ENCODE measurements around the gene CDK11B.

The CDK11B gene

DNA sequence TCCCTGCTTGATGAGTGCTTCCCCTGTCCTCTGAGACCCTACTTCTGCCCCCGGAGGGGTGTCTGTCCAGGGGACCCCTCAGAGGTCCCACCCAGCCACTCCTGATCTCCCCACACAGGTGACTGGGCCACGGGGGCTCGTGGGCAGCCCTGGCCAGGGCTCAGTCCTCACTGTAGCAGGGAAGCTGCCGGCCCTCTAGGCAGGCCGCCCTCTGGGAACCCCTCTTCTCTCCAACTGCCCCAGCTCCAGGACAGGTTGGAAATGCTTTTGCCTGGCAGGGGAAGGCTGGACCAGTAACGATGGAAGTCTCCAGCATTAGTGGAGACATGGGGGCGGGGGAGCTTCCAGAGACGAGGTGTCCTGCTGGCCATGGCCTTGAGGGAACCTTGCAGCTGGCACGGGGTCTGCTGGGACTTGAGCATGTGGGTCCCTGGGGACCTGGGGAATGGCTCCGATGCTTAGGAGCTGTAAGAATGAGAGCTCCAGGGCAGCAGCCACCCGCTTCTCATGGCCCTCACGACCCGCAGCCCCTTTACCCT, 55.8 kb downstream of the CDK11B start:
- no peak overlapping the region for H3K27ac ChIP-seq (replicated peaks)
- TF ChIP-seq POLR2AphosphoS5 (IDR thresholded peaks at IDR 0.05; ENCODE audit: low read depth) = no peak
- no peak overlapping the region for H3K4me3 ChIP-seq (replicated peaks; ENCODE audit: insufficient read depth, low read length)
- DNase-seq (ENCODE audit: low read depth in 1 of 2, low spot score in 1 of 2) = no peak
- no peaks in the 10 kb centered on the region for H3K27me3 ChIP-seq (ENCODE audit: insufficient read depth, poor library complexity, severe bottlenecking)

DNA sequence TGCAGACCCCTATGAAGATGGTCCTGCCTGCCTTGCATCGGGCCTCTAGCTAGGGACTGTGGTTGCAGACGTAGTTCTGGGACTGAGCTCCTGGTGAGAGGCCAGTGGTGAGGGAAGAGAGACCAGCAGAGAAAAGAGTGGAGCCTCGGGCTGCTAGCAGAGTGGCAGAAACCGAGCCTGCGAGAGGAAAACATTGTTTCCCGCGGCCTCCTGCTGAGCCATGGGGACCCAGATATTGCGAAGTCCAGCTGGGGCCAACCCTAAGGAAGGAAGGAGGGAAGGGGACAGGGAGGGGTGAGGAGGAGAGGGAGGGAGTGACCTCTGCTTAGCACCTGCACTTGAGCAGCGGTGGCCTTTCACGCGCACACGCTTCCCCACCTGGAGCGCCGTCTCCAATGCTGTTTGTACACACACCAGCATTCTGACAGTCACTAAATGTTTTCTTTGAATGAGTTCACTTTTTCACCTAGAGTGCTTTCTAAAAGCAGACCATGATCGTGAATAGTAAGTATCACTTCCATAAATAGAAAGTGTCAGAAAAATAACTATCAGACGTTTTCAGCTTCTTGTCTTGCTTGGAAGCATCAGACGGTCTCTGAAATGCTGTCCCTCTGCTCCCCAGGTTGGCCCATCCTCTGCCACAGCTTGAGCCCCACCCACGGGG, 56.4 kb downstream of the CDK11B start:
- no peaks in the 10 kb centered on the region for H3K27me3 ChIP-seq (ENCODE audit: insufficient read depth, poor library complexity, severe bottlenecking)
- H3K4me3 ChIP-seq (replicated peaks; ENCODE audit: insufficient read depth, low read length) = no peak overlapping the region
- DNase-seq (ENCODE audit: low read depth in 1 of 2, low spot score in 1 of 2) = no peak
- TF ChIP-seq POLR2AphosphoS5 (IDR thresholded peaks at IDR 0.05; ENCODE audit: low read depth) (no peak), GABPA (IDR thresholded peaks at IDR 0.05; ENCODE audit: low read depth) (no peak)
- TF ChIP-seq, protein P1, sequence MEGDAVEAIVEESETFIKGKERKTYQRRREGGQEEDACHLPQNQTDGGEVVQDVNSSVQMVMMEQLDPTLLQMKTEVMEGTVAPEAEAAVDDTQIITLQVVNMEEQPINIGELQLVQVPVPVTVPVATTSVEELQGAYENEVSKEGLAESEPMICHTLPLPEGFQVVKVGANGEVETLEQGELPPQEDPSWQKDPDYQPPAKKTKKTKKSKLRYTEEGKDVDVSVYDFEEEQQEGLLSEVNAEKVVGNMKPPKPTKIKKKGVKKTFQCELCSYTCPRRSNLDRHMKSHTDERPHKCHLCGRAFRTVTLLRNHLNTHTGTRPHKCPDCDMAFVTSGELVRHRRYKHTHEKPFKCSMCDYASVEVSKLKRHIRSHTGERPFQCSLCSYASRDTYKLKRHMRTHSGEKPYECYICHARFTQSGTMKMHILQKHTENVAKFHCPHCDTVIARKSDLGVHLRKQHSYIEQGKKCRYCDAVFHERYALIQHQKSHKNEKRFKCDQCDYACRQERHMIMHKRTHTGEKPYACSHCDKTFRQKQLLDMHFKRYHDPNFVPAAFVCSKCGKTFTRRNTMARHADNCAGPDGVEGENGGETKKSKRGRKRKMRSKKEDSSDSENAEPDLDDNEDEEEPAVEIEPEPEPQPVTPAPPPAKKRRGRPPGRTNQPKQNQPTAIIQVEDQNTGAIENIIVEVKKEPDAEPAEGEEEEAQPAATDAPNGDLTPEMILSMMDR (IDR thresholded peaks at IDR 0.05; ENCODE audit: insufficient read depth, low read length) = no peak
- TF ChIP-seq, protein P2, sequence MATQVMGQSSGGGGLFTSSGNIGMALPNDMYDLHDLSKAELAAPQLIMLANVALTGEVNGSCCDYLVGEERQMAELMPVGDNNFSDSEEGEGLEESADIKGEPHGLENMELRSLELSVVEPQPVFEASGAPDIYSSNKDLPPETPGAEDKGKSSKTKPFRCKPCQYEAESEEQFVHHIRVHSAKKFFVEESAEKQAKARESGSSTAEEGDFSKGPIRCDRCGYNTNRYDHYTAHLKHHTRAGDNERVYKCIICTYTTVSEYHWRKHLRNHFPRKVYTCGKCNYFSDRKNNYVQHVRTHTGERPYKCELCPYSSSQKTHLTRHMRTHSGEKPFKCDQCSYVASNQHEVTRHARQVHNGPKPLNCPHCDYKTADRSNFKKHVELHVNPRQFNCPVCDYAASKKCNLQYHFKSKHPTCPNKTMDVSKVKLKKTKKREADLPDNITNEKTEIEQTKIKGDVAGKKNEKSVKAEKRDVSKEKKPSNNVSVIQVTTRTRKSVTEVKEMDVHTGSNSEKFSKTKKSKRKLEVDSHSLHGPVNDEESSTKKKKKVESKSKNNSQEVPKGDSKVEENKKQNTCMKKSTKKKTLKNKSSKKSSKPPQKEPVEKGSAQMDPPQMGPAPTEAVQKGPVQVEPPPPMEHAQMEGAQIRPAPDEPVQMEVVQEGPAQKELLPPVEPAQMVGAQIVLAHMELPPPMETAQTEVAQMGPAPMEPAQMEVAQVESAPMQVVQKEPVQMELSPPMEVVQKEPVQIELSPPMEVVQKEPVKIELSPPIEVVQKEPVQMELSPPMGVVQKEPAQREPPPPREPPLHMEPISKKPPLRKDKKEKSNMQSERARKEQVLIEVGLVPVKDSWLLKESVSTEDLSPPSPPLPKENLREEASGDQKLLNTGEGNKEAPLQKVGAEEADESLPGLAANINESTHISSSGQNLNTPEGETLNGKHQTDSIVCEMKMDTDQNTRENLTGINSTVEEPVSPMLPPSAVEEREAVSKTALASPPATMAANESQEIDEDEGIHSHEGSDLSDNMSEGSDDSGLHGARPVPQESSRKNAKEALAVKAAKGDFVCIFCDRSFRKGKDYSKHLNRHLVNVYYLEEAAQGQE (IDR thresholded peaks at IDR 0.05; ENCODE audit: insufficient replicate concordance, low read depth) = no peak
- H3K27ac ChIP-seq (replicated peaks) = no peak overlapping the region

DNA sequence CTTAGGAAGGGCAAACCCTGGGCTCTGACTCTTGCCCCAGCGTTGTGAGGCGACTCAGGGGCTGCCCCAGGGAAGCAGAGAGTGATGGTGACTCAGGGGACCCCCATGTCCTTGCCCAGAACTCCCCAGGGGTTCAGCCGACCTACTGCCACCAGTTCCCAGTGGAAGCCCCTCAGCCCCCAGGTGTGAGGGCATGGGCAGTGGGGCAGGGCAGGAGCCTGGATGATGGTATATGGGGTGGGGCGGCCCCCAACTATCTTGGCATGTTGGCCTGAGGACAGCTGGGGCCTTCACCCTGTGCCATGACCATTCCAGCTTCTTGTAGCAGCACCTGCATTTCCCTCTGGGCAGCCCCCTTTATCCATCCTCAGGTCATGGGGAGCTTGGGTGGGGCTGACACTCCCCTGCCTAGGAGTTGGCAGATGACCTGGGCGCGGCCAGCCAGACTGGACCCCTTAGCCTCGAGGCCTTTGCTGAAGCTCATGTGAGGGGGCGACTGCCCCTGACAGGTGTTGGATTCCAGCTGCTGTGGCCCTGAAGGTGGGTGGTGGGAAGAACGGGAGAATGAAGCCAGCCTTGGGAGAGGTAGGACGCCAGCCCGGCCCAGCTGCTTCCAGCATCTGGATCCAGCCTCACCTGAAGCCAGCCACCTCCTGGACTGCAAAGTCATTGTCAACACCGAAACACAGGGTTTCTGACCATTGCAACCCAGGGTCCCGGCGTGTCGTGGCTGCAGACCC, 57.1 kb downstream of the CDK11B start:
- DNase-seq (ENCODE audit: low read depth in 1 of 2, low spot score in 1 of 2) = no peak
- H3K27me3 ChIP-seq (ENCODE audit: insufficient read depth, poor library complexity, severe bottlenecking) = peaks cover 1% of the 10 kb centered on the region
- H3K27ac ChIP-seq (replicated peaks) = no peak overlapping the region
- TF ChIP-seq SPI1 (IDR thresholded peaks at IDR 0.05; ENCODE audit: borderline replicate concordance, low read depth) (no peak), GABPA (IDR thresholded peaks at IDR 0.05; ENCODE audit: low read depth) (no peak), POLR2AphosphoS5 (IDR thresholded peaks at IDR 0.05; ENCODE audit: low read depth) (no peak)
- TF ChIP-seq, protein P2 (IDR thresholded peaks at IDR 0.05; ENCODE audit: insufficient replicate concordance, low read depth) = no peak
- TF ChIP-seq, protein P1 (IDR thresholded peaks at IDR 0.05; ENCODE audit: insufficient read depth, low read length) = no peak
- no peak overlapping the region for H3K4me3 ChIP-seq (replicated peaks; ENCODE audit: insufficient read depth, low read length)

DNA sequence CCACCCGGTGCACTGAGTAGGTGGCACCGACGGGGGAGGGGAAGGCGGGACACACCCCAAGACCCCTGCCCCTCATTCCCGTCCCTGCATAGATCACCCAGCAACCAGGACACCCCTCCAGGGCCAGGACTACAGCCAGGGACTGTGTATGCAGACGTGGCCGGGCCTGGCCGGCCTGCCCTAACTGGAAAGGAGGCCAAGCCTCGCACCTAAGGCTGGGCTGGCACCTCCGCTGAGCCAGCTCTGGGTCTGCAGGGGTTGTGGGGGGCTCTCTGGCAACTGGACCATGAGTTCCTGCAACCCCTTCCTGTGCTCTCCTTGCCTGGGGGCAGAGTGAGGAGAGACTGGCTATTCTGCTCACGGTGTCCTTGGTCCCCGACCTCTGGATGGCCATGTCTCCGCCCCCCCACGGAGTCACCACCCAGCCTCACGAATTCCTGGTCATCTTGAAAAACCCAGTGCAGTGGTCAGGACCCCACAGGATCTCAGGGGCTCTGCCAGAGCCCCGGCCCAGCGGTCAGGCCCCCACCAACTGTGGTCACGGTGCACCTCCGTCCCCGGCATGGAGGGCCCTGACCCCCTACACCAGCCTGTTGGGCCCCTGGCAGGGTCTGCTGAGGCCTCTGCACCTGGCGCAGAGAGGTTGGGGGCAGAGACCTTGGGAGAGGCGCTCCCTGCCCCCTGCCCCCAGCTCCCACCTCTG, 57.8 kb downstream of the CDK11B start:
- peaks cover 8% of the 10 kb centered on the region for H3K27me3 ChIP-seq (ENCODE audit: insufficient read depth, poor library complexity, severe bottlenecking)
- DNase-seq (ENCODE audit: low read depth in 1 of 2, low spot score in 1 of 2) = no peak
- H3K27ac ChIP-seq (replicated peaks) = no peak overlapping the region
- TF ChIP-seq GABPA (IDR thresholded peaks at IDR 0.05; ENCODE audit: low read depth) (no peak), POLR2AphosphoS5 (IDR thresholded peaks at IDR 0.05; ENCODE audit: low read depth) (no peak)
- H3K4me3 ChIP-seq (replicated peaks; ENCODE audit: insufficient read depth, low read length) = no peak overlapping the region

Data from HL-60 (cell line).